ENCODE results near the gene GCLC.
A peak's percentile ranks its signal among the peaks of the same experiment; 100 is the strongest.

Gene GCLC

DNA sequence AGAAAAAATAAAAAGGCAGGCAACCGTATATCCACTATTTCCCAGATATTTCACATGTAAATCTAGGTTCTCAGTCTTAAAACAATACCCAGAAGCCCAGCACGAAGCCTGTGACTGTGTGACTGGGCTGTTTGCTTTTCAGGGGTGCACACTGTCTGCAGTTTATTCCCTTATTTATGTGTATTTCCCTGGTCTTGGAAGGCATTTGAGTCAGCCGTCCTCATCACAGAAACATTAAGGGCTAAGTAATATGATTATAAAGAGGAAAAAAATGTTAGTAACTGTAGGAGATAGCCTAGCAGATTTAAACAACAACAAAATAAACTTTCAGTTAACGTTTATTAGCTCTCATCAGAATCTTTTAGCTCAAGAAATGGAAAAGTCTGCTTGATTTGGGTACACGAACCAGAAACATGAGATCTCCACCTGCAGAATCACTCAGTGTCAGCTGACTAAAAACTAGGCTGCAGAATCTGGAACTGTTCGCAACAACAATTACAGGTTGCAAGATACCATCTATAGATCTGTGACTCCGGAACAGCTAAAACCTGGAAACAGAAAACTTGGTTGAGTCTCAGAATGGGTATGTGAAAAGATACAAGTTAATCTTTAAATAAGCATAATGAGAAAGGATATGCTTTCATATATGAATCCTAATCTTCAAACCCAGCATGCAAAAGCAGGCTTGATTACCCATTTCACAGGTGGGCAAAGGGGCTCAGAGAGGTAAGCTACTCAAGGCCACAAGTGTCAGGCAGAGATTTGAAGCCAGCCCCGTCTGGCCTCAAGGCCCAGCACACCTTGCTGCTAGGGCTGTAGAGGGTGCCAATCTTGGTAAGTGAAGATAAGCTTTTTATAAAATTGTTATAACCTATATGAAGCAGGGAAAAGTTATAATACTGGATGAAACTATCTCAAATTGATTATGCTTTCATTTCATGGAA lies 21.1 kb downstream of the GCLC start:
- no peak for DNase-seq

GRCh38 chr6:53520320-53520928 lies 24.5 kb downstream of the GCLC start:
- DNase-seq: no peak

DNA sequence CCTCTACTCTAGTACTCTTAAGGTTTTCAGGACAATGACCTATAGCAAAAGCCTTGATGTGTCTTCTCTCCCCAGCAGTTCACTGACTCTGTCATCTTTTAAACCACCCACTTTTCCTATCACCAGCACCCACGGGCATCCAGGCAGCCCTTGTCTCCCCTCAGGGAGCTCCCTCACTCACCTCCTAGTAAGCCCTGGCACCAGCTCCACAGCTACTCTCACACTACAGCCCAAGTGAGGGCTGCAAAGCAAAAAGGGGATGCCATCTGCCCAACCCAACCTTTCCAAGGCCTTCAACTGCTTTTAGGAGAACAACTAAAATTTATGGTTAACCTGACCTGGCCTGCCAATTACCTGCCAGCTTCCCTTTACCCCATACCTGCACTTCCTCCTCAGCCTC lies 26.0 kb downstream of the GCLC start:
- DNase-seq: no peak

DNA sequence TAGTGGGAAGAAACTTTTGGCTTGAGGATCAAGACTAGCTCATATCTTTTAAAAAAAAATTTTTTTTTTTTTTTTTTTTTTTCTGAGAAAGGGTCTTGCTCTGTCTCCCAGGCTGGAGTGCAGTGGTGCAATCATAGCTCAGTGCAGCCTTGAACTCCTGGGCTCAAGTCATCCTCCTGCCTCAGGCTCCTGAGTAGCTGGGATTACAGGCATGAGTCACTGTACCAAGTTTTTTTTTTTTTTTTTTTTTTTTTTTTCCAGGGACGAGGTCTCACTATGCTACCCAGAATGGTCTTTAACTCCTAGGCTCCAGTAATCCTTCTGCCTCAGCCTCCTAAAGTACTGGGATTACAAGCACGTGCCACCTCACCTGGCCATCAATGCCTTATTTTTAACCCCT lies 27.9 kb downstream of the GCLC start:
- DNase-seq: peak; percentile 47

- DNase-seq: no peak
Observed at GRCh38 chr6:53514677-53515076, 30.2 kb downstream of the GCLC start.

- DNase-seq: no peak
Observed at GRCh38 chr6:53513519-53513966, 31.4 kb downstream of the GCLC start.

- DNase-seq: no peak
Observed at GRCh38 chr6:53513056-53513455, 31.8 kb downstream of the GCLC start.

- DNase-seq: no peak
Observed at GRCh38 chr6:53512626-53513025, 32.3 kb downstream of the GCLC start.

DNA sequence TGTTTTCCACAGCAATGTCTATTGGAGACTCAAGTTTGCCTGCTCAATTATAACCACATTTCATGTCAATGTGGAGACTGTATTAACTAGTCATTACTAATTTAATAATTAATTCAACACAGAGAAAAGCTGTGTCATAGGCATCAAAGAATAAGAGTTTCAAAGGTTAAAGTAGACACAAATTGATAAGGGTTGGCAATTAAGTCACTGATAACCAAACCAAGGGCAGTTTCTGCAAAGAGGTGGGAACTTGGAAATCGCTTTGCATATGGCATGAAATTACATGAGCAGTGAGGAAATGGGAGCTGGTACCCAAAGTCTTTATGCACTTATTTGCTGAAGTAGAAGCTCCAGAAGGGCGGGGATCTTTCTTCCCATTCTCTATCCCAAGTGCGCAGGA lies 34.2 kb downstream of the GCLC start:
- DNase-seq: no peak

DNA sequence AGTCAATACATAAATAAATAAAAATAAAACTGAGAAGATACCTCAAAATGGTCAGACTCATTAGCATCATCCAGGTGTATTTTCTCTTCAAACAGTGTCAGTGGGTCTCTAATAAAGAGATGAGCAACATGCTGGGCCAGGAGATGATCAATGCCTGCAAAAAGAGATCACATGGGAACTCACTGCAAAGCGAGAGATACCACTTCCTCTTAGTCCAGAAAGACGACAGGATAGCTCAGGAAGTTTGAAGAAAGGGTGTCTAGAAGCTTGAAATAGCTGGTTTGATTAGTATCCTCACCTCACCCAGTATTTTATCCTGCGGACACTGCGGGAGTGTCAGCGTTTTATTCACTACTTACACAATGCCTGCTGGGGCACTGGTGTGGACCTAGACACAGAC lies 38.0 kb downstream of the GCLC start:
- no peak for DNase-seq

DNA sequence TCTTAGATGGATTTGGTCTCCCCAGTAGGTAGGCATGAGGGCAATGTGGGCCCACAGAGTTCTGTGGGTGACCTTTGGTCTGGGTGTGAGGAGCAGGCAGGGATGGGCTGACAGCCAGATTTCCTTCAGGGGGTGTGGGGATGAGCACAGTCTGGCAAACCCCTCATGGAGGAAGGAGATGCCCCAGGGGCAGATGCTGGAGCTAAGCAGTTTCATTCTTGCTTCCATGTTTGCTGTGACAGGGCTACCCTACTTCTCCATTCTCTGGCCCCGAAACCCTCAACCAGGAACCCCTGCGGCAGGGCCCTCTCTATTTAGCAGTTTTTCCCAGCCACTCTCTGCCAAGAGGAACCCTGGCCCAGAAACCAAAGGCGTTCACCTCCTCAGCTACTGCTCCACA lies 40.4 kb downstream of the GCLC start:
- no peak for DNase-seq

- no peak for DNase-seq
Observed at GRCh38 chr6:53503060-53503459, 41.8 kb downstream of the GCLC start.

GRCh38 chr6:53501432-53501831 lies 43.5 kb downstream of the GCLC start:
- no peak for DNase-seq

GRCh38 chr6:53500095-53500494 lies 44.8 kb downstream of the GCLC start:
- DNase-seq: no peak

DNA sequence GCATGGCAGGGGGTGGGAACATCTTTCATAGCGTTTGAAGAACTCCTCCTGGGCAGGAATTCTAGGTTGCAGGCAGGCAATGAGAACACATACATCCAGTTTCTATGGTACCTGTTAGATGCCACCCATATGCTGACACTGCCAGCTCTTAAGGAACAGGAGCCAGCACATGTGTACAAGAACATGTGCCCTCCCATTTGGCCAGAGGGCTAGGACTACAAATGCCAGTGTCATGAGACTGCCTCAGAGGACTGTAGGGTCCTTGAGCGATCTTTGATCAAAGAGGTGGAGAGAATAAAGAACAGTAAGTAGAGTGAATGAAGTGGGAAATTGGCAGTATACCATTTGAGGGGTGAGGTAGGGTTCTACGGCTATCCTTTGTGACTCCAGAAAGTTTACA lies 45.8 kb downstream of the GCLC start:
- DNase-seq: no peak

DNA sequence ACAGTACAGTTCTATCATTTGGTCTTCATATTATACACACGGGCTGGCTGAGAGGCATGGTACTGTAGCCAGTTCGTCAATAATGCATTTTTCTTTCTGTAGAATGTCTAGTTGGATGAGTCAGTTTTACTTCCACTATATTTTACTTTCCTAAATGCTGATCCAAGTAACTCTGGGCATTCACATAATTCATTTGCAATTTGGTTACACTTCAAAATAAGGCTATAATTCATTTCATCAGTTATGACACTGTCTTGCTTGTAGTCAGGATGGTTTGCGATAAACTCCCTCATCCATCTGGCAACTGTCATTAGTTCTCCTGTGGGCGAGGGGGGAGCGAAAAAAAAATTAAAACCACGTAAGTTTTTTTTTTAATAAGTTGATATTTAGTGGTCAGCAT lies 46.3 kb downstream of the GCLC start:
- DNase-seq: no peak

DNA sequence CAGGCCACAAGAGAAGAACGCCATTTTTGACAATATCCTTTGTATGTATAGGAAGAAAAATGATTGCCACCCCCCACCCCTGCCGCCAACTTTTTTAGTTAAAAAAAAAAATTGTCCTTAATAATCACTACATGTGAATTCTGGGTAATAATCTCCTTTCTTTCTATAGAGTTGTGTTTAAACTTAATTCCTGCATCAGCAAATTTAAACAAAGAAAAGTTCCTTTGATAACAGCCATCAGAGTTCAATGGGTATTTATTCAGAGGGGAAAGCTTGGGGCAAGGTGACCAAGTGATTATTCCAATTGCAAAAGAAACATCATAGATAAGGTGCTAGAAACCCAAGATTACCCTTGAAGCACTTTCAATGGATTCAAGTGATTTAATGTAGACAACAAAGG lies 47.0 kb downstream of the GCLC start:
- DNase-seq: no peak

- DNase-seq: peak; percentile 27
Observed at GRCh38 chr6:53496797-53497375, 48.0 kb downstream of the GCLC start.

GRCh38 chr6:53495506-53496499 lies 49.1 kb downstream of the GCLC start:
- DNase-seq: peak; percentile 12

DNA sequence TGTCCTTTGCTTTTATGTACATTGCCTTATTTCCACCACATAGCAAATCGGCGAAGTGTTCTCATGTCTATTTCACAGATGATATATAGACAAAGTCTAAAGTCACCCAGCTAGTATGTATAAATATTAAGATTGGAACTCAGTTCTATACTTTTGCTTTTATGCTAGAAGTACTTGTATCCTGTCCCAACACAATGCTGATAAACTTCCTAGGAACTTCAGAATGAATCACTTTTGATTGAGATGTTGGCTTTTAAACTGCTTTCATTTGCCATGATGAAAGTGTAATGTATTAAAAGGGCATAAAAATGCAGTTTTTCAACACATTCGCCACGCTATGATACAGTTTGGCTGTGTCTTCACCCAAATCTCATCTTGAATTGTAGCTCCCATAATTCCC lies 50.8 kb downstream of the GCLC start:
- no peak for DNase-seq

DNA sequence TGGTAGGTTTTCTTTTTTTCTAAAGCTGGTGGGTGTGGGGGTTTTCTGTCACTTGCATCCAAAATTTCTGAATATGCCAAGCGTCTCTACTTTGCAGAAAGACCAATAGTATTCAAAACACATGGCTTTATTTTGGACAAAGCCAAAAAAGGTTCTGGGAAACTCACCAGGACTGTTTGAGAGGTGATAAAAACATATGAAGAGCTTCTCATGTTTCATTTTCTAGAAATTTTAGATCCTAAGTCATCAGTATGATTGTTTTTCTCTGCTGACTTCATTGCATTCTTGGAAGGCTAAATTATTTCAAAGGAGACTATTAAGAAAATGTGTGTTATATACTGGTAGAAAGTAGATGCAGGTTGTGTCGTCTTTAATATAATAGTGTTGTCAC lies 51.3 kb downstream of the GCLC start:
- DNase-seq: no peak

GRCh38 chr6:53492860-53493634 lies 51.9 kb downstream of the GCLC start:
- peak; percentile 79 for DNase-seq
